Measurements from ENCODE around the gene C17orf107.
"Not testable (repeated sequence)": the region's sequence is repeated elsewhere in the genome, so short reads cannot be mapped to it uniquely, and the experiment has no call there.

DNA sequence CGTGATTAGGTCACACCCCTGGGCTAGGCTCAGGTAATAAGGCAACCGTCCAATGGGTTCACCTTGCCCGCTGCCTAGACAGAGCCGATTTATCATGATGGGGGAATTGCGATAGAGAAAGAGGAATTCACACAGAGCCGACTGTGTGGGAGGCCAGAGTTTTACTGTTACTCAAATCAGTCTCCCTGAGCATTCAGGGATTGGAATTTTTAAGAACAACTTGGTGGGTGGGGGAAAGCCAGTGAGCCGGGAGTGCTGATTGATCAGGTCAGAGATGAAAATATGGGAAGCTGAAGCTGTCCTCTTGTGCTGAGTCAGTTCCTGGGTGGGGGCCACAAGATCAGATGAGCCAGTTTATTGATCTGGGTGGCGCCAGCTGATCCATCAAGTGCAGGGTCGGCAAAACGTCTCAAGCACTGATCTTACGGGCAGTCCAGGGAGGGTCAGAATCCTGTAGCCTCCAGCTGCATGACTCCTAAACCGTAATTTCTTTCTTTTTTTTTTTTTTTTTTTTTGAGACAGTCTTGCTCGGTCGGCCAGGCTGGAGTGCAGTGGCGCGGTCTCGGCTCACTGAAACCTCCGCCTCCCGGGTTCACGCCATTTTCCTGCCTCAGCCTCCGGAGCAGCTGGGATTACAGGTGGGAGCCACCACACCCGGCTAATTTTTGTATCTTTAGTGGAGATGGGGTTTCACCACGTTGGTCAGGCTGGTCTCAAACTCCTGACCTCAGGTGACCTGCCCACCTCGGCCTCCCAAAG, 27.4 kb downstream of the C17orf107 start:
- TF ChIP-seq, protein P1, sequence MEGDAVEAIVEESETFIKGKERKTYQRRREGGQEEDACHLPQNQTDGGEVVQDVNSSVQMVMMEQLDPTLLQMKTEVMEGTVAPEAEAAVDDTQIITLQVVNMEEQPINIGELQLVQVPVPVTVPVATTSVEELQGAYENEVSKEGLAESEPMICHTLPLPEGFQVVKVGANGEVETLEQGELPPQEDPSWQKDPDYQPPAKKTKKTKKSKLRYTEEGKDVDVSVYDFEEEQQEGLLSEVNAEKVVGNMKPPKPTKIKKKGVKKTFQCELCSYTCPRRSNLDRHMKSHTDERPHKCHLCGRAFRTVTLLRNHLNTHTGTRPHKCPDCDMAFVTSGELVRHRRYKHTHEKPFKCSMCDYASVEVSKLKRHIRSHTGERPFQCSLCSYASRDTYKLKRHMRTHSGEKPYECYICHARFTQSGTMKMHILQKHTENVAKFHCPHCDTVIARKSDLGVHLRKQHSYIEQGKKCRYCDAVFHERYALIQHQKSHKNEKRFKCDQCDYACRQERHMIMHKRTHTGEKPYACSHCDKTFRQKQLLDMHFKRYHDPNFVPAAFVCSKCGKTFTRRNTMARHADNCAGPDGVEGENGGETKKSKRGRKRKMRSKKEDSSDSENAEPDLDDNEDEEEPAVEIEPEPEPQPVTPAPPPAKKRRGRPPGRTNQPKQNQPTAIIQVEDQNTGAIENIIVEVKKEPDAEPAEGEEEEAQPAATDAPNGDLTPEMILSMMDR (IDR thresholded peaks at IDR 0.05) = not testable (repeated sequence)
- TF ChIP-seq POLR2A (IDR thresholded peaks at IDR 0.05) = not testable (repeated sequence)
